Measurements from ENCODE around the gene LEFTY1. TPM values are rescaled to one million over a fixed set of nuclear protein-coding genes. Genes with fewer than 3 reads are reported as not detected.
A peak's percentile ranks its signal among the peaks of the same experiment; 100 is the strongest.

LEFTY1 gene
- total and polyA plus RNA-seq, 2 of the 13 experiments (the other 11 are each of a cell fraction or from before 2014, with no cell fraction given) = 0.29 to 0.79 TPM

DNA sequence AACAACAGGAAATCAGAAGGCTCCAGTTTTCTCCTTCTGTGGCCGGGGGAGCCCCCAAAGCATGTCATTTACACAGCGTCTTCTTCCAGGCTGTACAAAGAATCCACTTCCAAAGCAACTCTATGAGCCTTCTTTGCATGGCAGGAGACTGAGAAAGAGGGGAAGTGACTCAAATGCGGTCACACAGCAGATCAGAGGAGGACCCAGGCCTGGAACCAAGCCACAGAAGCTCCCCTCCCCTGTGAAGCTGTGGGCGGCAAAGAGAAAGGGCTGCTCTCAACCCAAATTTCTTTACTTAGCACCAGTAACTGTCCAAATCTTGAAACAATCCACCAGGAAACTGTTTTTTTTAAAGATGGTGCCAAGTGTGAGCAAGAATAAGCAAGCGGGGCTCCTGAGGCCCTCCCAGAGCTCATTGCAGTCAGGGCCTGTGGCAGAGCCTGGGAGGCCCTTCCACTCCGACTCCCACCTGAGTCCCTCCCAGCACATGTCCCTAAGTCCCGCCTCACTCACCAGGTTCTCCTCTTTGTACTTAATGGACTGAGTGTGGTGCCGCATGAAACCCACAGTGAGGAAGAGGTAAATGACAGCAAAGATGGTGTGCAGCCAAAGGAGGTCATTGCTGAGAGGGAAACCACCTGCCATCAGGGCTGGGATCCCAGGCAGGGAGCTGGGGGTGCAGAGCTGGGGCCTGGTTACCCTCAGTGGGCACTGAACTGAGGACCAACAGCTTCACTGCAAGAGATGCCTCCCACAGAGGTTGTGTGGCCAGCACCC is 22.7 kb downstream of the LEFTY1 start:
- Histone ChIP-seq H3K4me2 (ENCODE audit: low read depth, low read length) (no peak overlapping the region), H3K4me3 (replicated peaks in 1 of 3; ENCODE audit: insufficient read depth in 1 of 3, low read depth in 2 of 3, low read length in 3 of 3) (no peak overlapping the region), H3K9ac (ENCODE audit: insufficient read depth, low read depth, low read length) (no peak overlapping the region), H3K4me1 (ENCODE audit: insufficient read depth, low read length) (peaks cover 12% of the 10 kb centered on the region), H2AFZ (ENCODE audit: low read length) (no peak overlapping the region), H4K20me1 (ENCODE audit: insufficient read depth, low read length) (no peaks in the 10 kb centered on the region), H3K27me3 (ENCODE audit: control insufficient read depth in 1 of 2, insufficient read depth in 2 of 2, low read length in 2 of 2) (no peaks in the 10 kb centered on the region), H3K79me2 (ENCODE audit: insufficient read depth, low read length) (no peaks in the 10 kb centered on the region), H3K27ac (ENCODE audit: extremely low read length, insufficient read depth, low read length) (no peak overlapping the region), H3K36me3 (replicated peaks in 1 of 2; ENCODE audit: control insufficient read depth in 1 of 2, insufficient read depth in 2 of 2, low read length in 2 of 2) (peaks cover 21 to 76% of the 10 kb centered on the region in 2 experiments; a peak in 4 of 5 replicates), H3K9me3 (ENCODE audit: low read length) (no peaks in the 10 kb centered on the region)
- no TSS peak for BruUV-seq (replicated peaks)
- ChIA-PET POLR2A (no interaction called here), CTCF (ENCODE audit: low intra/inter-chr PET ratio, low total read pairs) (no interaction called here)
- in situ Hi-C loops (cut with HindIII; ENCODE audit: extremely low pct_ligation_motif_present, low pct_unique_long_range_greater_than_20kb) = no loop called here
- no peak for TF ChIP-seq EED (CRISPR knock-in tag; IDR thresholded peaks at IDR 0.05)
- TF ChIP-seq, protein P1, sequence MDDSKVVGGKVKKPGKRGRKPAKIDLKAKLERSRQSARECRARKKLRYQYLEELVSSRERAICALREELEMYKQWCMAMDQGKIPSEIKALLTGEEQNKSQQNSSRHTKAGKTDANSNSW (CRISPR knock-in tag; IDR thresholded peaks at IDR 0.05; ENCODE audit: borderline replicate concordance) = no peak
- no peak for TF ChIP-seq NFKBIZ (CRISPR knock-in tag; IDR thresholded peaks at IDR 0.05)
- FAIRE-seq = no peak
- 96% methylated on average over 8 of the region's 8 CpGs for WGBS (ENCODE audit: low lambda C conversion rate)
- ATAC-seq = no peak
- no peak for DNase-seq (ENCODE audit: low spot score)
- intact Hi-C loops (cut with micrococcal nuclease; ENCODE audit: unreplicated experiment) = no loop called here

DNA sequence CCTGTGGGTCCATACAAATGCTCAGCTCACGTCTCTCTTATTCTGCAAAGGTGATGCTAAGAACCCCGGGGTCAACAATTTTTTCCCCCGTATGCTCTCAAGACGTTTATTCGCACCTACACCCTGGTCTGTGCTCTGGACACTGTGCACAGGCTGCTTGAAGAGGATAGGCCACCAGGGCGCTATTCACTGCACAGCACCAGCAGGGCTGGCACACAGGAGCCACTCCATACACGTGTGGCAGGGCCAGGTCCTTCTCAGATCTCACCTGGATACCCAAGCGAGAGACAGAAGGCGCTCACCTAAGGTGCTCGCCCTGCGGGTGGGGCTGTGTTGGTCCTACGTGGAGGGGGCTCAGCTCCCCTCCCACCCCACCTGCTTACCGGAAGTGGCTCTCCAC is 23.4 kb downstream of the LEFTY1 start:
- ChIA-PET POLR2A (no interaction called here), CTCF (ENCODE audit: low intra/inter-chr PET ratio, low total read pairs) (no interaction called here)
- intact Hi-C loops (cut with micrococcal nuclease; ENCODE audit: unreplicated experiment) = no loop called here
- Histone ChIP-seq H3K9ac (ENCODE audit: insufficient read depth, low read depth, low read length) (no peak overlapping the region), H3K4me1 (ENCODE audit: insufficient read depth, low read length) (peaks cover 12% of the 10 kb centered on the region), H3K79me2 (ENCODE audit: insufficient read depth, low read length) (no peaks in the 10 kb centered on the region), H4K20me1 (ENCODE audit: insufficient read depth, low read length) (no peaks in the 10 kb centered on the region), H3K27ac (ENCODE audit: extremely low read length, insufficient read depth, low read length) (no peak overlapping the region), H3K9me3 (ENCODE audit: low read length) (no peaks in the 10 kb centered on the region), H3K4me3 (replicated peaks in 1 of 3; ENCODE audit: insufficient read depth in 1 of 3, low read depth in 2 of 3, low read length in 3 of 3) (no peak overlapping the region), H3K27me3 (ENCODE audit: control insufficient read depth in 1 of 2, insufficient read depth in 2 of 2, low read length in 2 of 2) (no peaks in the 10 kb centered on the region), H3K4me2 (ENCODE audit: low read depth, low read length) (no peak overlapping the region), H2AFZ (ENCODE audit: low read length) (no peak overlapping the region), H3K36me3 (replicated peaks in 1 of 2; ENCODE audit: control insufficient read depth in 1 of 2, insufficient read depth in 2 of 2, low read length in 2 of 2) (peaks cover 25 to 77% of the 10 kb centered on the region in 2 experiments; a peak in 4 of 5 replicates)
- in situ Hi-C loops (cut with HindIII; ENCODE audit: extremely low pct_ligation_motif_present, low pct_unique_long_range_greater_than_20kb) = no loop called here
- 93% methylated on average over 8 of the region's 13 CpGs for whole genome bisulfite sequencing (ENCODE audit: low lambda C conversion rate)
- no TSS peak for BruUV-seq (replicated peaks)
- FAIRE-seq (no peak), DNase-seq (ENCODE audit: low spot score) (no peak), ATAC-seq (peak; percentile 50)
- TF ChIP-seq, protein P2, sequence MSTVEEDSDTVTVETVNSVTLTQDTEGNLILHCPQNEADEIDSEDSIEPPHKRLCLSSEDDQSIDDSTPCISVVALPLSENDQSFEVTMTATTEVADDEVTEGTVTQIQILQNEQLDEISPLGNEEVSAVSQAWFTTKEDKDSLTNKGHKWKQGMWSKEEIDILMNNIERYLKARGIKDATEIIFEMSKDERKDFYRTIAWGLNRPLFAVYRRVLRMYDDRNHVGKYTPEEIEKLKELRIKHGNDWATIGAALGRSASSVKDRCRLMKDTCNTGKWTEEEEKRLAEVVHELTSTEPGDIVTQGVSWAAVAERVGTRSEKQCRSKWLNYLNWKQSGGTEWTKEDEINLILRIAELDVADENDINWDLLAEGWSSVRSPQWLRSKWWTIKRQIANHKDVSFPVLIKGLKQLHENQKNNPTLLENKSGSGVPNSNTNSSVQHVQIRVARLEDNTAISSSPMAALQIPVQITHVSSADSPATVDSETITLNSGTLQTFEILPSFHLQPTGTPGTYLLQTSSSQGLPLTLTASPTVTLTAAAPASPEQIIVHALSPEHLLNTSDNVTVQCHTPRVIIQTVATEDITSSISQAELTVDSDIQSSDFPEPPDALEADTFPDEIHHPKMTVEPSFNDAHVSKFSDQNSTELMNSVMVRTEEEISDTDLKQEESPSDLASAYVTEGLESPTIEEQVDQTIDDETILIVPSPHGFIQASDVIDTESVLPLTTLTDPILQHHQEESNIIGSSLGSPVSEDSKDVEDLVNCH (CRISPR knock-in tag; IDR thresholded peaks at IDR 0.05) = no peak
- TF ChIP-seq, protein P3, sequence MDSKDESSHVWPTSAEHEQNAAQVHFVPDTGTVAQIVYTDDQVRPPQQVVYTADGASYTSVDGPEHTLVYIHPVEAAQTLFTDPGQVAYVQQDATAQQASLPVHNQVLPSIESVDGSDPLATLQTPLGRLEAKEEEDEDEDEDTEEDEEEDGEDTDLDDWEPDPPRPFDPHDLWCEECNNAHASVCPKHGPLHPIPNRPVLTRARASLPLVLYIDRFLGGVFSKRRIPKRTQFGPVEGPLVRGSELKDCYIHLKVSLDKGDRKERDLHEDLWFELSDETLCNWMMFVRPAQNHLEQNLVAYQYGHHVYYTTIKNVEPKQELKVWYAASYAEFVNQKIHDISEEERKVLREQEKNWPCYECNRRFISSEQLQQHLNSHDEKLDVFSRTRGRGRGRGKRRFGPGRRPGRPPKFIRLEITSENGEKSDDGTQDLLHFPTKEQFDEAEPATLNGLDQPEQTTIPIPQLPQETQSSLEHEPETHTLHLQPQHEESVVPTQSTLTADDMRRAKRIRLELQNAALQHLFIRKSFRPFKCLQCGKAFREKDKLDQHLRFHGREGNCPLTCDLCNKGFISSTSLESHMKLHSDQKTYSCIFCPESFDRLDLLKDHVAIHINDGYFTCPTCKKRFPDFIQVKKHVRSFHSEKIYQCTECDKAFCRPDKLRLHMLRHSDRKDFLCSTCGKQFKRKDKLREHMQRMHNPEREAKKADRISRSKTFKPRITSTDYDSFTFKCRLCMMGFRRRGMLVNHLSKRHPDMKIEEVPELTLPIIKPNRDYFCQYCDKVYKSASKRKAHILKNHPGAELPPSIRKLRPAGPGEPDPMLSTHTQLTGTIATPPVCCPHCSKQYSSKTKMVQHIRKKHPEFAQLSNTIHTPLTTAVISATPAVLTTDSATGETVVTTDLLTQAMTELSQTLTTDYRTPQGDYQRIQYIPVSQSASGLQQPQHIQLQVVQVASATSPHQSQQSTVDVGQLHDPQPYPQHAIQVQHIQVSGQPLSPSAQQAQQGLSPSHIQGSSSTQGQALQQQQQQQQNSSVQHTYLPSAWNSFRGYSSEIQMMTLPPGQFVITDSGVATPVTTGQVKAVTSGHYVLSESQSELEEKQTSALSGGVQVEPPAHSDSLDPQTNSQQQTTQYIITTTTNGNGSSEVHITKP (CRISPR knock-in tag; IDR thresholded peaks at IDR 0.05; ENCODE audit: low read depth) = no peak
- TF ChIP-seq SSRP1 (CRISPR knock-in tag; IDR thresholded peaks at IDR 0.05) (no peak), ATF1 (CRISPR knock-in tag; IDR thresholded peaks at IDR 0.05) (no peak)
